GM10847 (cell line): ENCODE results near the gene RAPGEFL1.

Experiments
- POLR2A ChIP-seq: IDR thresholded peaks from 2 replicates; pipeline ENCODE4 v1.6.1; 2011; ENCODE audit not compliant: insufficient read length; ENCODE audit errors: extremely low read depth

The RAPGEFL1 gene

GRCh38 chr17:40224718-40225550, 47.7 kb downstream of the RAPGEFL1 start:
- TF ChIP-seq POLR2A = no peak

- no peak for TF ChIP-seq POLR2A
Measured at GRCh38 chr17:40230670-40231069, 53.4 kb downstream of the RAPGEFL1 start.

GRCh38 chr17:40241252-40241834, 64.1 kb downstream of the RAPGEFL1 start:
- TF ChIP-seq POLR2A = no peak

GRCh38 chr17:40242774-40243173, 65.5 kb downstream of the RAPGEFL1 start:
- no peak for TF ChIP-seq POLR2A

GRCh38 chr17:40243761-40244160, 66.5 kb downstream of the RAPGEFL1 start:
- no peak for TF ChIP-seq POLR2A

- no peak for TF ChIP-seq POLR2A
Measured at GRCh38 chr17:40244255-40244654, 67.0 kb downstream of the RAPGEFL1 start.
